Fibroblast of peridontal ligament (primary cell): Measurements from ENCODE around the gene CDH2.
"Not testable (repeated sequence)": the region's sequence is repeated elsewhere in the genome, so short reads cannot be mapped to it uniquely, and the experiment has no call there.

Experiments used
- DNase-seq: peaks from one replicate; pipeline ENCODE4 v3.0.0-alpha.2; 2010; ENCODE audit errors: extremely low read depth

The CDH2 gene

DNA sequence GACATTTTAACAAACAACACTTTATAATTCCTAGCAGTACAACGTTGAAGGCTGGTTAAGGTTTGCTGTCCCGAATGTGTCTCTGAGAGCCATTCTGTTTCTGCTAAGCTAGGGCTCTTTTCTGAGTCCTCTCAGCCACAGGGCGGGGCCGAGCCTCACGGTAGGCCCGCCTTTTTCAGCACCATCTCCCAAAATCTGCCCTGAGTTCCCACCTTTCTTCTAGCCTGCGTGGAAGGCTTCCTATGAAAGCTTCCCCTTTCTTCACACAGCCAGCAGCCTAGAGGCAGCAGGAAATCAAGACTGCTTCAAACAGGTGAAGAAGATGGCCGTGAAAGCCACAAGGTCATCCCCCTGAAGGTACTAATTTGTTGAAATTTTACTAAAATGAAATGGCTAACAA lies 255.5 kb downstream of the CDH2 start:
- no peak for DNase-seq

DNA sequence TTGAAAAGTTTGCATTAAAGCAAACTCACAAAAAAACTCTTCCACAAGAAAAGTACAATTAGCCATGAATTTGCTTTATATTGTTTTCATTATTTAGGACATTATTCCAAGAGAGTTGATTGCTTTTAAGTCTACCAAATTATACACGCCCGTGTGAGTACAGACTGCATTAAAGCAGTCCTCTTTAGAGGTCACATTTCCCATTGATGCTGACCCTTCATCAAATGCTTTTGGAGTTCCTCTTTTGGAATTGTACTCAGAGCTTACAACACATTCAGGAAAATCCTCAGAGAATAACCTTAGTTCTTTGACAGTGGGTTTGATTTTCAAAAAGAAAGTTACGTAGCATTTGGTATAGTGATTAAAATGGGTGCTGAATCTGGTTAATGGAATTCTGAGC lies 256.1 kb downstream of the CDH2 start:
- no peak for DNase-seq

- DNase-seq: not testable (repeated sequence)
Measured at GRCh38 chr18:27906189-27906588, 270.7 kb downstream of the CDH2 start.

GRCh38 chr18:27903906-27904305 lies 273.0 kb downstream of the CDH2 start:
- DNase-seq: no peak

DNA sequence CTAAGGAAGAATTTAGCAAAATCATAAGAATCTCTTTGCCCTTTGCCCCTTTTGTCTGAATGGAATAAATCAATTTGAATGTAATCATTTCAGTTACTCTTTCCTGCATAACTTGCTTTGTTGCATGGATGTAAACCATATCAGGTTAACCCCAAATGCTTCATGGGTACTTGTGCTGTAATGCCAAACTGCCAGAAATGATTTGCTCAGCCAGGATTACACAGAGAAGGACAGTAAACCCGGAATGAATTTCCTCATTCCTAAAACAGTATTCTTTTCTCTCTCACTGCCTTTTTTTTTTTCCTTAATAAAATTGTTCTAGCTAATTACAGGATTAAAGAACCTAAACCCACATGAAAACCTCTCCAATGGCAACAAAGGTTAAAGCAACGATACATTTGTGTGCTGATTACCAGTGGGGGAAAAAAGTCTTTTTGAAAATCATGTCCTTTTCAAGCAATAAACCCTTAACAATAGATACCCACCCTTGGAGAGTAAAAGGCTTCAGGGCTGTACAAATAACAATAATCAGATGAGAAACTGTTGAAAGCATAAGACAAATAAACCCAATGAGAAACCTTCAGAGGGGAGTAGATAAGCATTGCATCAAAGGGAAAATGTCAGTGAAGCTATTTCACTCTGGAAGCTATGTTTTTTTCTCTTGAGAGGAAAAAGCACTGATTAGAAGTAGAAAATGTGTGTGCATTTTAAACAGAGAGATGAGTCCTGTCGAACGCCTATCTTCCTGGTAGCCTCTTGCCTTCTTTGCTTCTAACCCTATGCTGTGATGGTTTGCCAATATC lies 275.3 kb downstream of the CDH2 start:
- DNase-seq: no peak
